ENCODE measurements around the gene KPTN.
A peak's percentile ranks its signal among the peaks of the same experiment; 100 is the strongest.

DNA sequence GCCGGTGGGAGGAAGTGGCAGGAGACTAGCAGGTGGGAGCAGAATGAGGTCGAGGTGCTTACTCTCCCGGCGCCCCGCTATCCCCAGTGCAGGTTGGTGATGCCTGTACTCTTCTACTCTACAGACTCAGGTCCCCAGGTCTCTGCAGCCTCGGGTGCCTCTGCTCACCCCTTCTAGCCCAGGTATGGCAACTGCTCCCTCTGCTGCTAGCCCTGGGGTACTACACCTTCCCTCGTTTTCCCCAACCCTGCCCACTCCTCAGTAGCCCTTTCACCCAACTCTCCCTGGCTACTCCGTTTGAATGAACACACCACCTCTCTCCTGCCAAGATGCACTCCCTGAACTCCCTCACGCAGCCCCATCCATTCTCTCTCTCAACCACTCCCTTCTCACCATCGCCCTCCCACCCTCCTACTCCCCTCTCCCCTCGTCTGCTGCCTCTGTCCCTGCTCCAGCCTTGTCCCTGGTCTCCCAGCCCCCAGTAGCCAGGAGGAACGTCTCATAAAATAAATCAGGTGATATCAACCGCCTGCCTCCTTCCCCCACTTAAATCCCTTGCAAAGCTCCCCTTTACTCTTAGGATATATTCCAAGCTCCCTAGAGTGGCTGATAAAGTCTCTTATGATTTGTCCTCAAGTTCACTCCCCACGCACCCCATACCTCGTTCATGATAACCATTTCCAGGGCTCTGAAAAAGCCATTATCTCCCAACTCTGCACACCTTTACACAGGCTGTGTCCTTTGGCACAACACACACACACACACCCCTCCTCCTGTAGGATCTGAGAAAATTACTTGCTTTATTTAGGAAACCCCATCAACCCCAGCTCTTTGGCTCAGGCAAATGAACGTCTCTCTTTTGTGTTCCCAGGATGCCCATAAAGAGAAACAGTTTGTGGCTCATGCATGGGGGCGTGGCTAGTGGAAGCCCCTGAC lies 56.5 kb downstream of the KPTN start:
- TF ChIP-seq, protein P1, sequence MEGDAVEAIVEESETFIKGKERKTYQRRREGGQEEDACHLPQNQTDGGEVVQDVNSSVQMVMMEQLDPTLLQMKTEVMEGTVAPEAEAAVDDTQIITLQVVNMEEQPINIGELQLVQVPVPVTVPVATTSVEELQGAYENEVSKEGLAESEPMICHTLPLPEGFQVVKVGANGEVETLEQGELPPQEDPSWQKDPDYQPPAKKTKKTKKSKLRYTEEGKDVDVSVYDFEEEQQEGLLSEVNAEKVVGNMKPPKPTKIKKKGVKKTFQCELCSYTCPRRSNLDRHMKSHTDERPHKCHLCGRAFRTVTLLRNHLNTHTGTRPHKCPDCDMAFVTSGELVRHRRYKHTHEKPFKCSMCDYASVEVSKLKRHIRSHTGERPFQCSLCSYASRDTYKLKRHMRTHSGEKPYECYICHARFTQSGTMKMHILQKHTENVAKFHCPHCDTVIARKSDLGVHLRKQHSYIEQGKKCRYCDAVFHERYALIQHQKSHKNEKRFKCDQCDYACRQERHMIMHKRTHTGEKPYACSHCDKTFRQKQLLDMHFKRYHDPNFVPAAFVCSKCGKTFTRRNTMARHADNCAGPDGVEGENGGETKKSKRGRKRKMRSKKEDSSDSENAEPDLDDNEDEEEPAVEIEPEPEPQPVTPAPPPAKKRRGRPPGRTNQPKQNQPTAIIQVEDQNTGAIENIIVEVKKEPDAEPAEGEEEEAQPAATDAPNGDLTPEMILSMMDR (IDR thresholded peaks at IDR 0.05; ENCODE audit: low read depth, low read length, missing input control): peak; percentile 90
- TF ChIP-seq GABPA (IDR thresholded peaks at IDR 0.05 in 1 of 2, conservative IDR thresholded peaks at IDR 0.05 in 1 of 2) (no peak), REST (IDR thresholded peaks at IDR 0.05) (no peak), EGR1 (IDR thresholded peaks at IDR 0.05; ENCODE audit: low read depth in 2 of 2) (no peak), YY1 (IDR thresholded peaks at IDR 0.05) (no peak), RAD21 (IDR thresholded peaks at IDR 0.05) (peak; percentile 71 to 83), HNF4G (IDR thresholded peaks at IDR 0.05) (no peak), ATF3 (IDR thresholded peaks at IDR 0.05) (no peak), SP1 (IDR thresholded peaks at IDR 0.05) (no peak), MAX (IDR thresholded peaks at IDR 0.05) (no peak)
- TF ChIP-seq, protein P2, sequence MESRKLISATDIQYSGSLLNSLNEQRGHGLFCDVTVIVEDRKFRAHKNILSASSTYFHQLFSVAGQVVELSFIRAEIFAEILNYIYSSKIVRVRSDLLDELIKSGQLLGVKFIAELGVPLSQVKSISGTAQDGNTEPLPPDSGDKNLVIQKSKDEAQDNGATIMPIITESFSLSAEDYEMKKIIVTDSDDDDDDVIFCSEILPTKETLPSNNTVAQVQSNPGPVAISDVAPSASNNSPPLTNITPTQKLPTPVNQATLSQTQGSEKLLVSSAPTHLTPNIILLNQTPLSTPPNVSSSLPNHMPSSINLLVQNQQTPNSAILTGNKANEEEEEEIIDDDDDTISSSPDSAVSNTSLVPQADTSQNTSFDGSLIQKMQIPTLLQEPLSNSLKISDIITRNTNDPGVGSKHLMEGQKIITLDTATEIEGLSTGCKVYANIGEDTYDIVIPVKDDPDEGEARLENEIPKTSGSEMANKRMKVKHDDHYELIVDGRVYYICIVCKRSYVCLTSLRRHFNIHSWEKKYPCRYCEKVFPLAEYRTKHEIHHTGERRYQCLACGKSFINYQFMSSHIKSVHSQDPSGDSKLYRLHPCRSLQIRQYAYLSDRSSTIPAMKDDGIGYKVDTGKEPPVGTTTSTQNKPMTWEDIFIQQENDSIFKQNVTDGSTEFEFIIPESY (IDR thresholded peaks at IDR 0.05): no peak

Data from liver (tissue), 3 donors.